ENCODE results near the gene THBD.

DNA sequence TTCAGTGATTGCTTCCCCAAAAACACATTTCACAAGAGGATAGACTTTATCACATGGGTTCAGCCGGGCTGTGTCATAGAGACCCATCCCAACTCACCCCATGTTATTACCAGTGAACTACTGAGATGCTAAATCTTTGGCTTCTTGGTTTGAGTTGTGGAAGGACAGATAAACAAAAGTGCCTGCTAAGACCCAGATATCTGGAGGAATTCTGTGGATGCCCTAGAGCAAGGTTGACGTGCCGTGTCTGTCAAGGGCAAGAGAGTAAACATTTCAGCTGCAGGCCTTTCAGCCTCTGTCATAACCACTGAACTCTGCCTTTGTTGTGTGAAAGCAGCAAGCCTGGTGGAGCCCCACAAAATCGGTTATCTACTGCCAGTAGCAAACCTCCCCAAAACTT lies 11.2 kb upstream of the THBD start:
- TF ChIP-seq, protein P1, sequence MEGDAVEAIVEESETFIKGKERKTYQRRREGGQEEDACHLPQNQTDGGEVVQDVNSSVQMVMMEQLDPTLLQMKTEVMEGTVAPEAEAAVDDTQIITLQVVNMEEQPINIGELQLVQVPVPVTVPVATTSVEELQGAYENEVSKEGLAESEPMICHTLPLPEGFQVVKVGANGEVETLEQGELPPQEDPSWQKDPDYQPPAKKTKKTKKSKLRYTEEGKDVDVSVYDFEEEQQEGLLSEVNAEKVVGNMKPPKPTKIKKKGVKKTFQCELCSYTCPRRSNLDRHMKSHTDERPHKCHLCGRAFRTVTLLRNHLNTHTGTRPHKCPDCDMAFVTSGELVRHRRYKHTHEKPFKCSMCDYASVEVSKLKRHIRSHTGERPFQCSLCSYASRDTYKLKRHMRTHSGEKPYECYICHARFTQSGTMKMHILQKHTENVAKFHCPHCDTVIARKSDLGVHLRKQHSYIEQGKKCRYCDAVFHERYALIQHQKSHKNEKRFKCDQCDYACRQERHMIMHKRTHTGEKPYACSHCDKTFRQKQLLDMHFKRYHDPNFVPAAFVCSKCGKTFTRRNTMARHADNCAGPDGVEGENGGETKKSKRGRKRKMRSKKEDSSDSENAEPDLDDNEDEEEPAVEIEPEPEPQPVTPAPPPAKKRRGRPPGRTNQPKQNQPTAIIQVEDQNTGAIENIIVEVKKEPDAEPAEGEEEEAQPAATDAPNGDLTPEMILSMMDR (IDR thresholded peaks at IDR 0.05; ENCODE audit: insufficient read depth, low read length), result no peak
- TF ChIP-seq SPI1 (IDR thresholded peaks at IDR 0.05; ENCODE audit: borderline replicate concordance, low read depth), result no peak
- TF ChIP-seq POLR2AphosphoS5 (IDR thresholded peaks at IDR 0.05; ENCODE audit: low read depth), result no peak
- no peak for TF ChIP-seq GABPA (IDR thresholded peaks at IDR 0.05; ENCODE audit: low read depth)
- TF ChIP-seq, protein P2, sequence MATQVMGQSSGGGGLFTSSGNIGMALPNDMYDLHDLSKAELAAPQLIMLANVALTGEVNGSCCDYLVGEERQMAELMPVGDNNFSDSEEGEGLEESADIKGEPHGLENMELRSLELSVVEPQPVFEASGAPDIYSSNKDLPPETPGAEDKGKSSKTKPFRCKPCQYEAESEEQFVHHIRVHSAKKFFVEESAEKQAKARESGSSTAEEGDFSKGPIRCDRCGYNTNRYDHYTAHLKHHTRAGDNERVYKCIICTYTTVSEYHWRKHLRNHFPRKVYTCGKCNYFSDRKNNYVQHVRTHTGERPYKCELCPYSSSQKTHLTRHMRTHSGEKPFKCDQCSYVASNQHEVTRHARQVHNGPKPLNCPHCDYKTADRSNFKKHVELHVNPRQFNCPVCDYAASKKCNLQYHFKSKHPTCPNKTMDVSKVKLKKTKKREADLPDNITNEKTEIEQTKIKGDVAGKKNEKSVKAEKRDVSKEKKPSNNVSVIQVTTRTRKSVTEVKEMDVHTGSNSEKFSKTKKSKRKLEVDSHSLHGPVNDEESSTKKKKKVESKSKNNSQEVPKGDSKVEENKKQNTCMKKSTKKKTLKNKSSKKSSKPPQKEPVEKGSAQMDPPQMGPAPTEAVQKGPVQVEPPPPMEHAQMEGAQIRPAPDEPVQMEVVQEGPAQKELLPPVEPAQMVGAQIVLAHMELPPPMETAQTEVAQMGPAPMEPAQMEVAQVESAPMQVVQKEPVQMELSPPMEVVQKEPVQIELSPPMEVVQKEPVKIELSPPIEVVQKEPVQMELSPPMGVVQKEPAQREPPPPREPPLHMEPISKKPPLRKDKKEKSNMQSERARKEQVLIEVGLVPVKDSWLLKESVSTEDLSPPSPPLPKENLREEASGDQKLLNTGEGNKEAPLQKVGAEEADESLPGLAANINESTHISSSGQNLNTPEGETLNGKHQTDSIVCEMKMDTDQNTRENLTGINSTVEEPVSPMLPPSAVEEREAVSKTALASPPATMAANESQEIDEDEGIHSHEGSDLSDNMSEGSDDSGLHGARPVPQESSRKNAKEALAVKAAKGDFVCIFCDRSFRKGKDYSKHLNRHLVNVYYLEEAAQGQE (IDR thresholded peaks at IDR 0.05; ENCODE audit: insufficient replicate concordance, low read depth), result no peak

Measured in HL-60 (cell line).